Bronchial epithelial cell (primary cell): ENCODE results near the gene RGS11. TPM values are rescaled to one million over a fixed set of nuclear protein-coding genes. Genes with fewer than 3 reads are reported as not detected.
A peak's percentile ranks its signal among the peaks of the same experiment; 100 is the strongest.
"Not testable (repeated sequence)": the region's sequence is repeated elsewhere in the genome, so short reads cannot be mapped to it uniquely, and the experiment has no call there.

Experiments used
- DNase-seq: peaks from one replicate; pipeline ENCODE4 v3.0.0-alpha.2; 2010; ENCODE audit warnings: low read depth
- FAIRE-seq: peaks from 2 replicates; lab custom pipeline; 2011; peaks lifted over from hg19 to GRCh38; lab: Jason Lieb, UNC
- H3K27me3 ChIP-seq: 2 replicates; pipeline ENCODE4 v1.5.1; 2011; ENCODE audit warnings: low read length; ENCODE audit not compliant: control insufficient read depth, insufficient read depth
- H3K36me3 ChIP-seq: 2 replicates; pipeline ENCODE4 v1.5.1; 2011; ENCODE audit warnings: low read length; ENCODE audit not compliant: control insufficient read depth, insufficient read depth
- H3K4me3 ChIP-seq: 2 replicates; pipeline ENCODE4 v1.5.1; 2011; ENCODE audit warnings: mild to moderate bottlenecking, low read depth, low read length, control low read depth
- CTCF ChIP-seq: IDR thresholded peaks from 2 replicates; pipeline ENCODE4 v1.5.1; 2011; ENCODE audit warnings: mild to moderate bottlenecking, moderate library complexity, low read length, control low read depth, inconsistent platforms; ENCODE audit not compliant: insufficient read depth, severe bottlenecking
- total RNA-seq: library from RNA; depleted of rRNA; stranded (reverse); fragments of >200 nt; gene quantifications from 2 replicates; pipeline ENCODE4 v1.2.1, GENCODE V29; 2014

Gene RGS11
- total RNA-seq, 1 donor from 2014 or later, result not detected

- Histone ChIP-seq H3K4me3 (no peak overlapping the region), H3K27me3 (no peaks in the 10 kb centered on the region), H3K36me3 (peaks cover 3% of the 10 kb centered on the region)
- TF ChIP-seq CTCF, result no peak
- no peak for FAIRE-seq
- no peak for DNase-seq
These were observed 7.3 kb downstream of the RGS11 start for GRCh38 chr16:268141-269053.

- H3K27me3 ChIP-seq, H3K4me3 ChIP-seq, H3K36me3 ChIP-seq, DNase-seq: not testable (repeated sequence)
- FAIRE-seq, result peak; percentile 100
These were observed 8.2 kb downstream of the RGS11 start for GRCh38 chr16:267562-267961.

- no peak overlapping the region for H3K4me3 ChIP-seq
- no peak for DNase-seq
- TF ChIP-seq CTCF, result no peak
- no peaks in the 10 kb centered on the region for H3K27me3 ChIP-seq
- FAIRE-seq, result no peak
- H3K36me3 ChIP-seq, result peaks cover 3% of the 10 kb centered on the region
These were observed 9.2 kb downstream of the RGS11 start for GRCh38 chr16:266258-267164.

- peak; percentile 26 for DNase-seq
- peaks cover 6% of the 10 kb centered on the region for H3K36me3 ChIP-seq
- H3K4me3 ChIP-seq, result no peak overlapping the region
- FAIRE-seq, result no peak
- TF ChIP-seq CTCF, result no peak
- H3K27me3 ChIP-seq, result no peaks in the 10 kb centered on the region
These were observed 10.0 kb downstream of the RGS11 start for GRCh38 chr16:265711-266110.

GRCh38 chr16:265002-265529 lies 10.7 kb downstream of the RGS11 start:
- Histone ChIP-seq H3K36me3 (peaks cover 6% of the 10 kb centered on the region), H3K27me3 (no peaks in the 10 kb centered on the region), H3K4me3 (no peak overlapping the region)
- DNase-seq (no peak), FAIRE-seq (no peak)
- TF ChIP-seq CTCF, result no peak
